ENCODE results near the gene MLPH. TPM values are rescaled to one million over a fixed set of nuclear protein-coding genes. Genes with fewer than 3 reads are reported as not detected.
A peak's percentile ranks its signal among the peaks of the same experiment; 100 is the strongest.

The MLPH gene
- total and polyA plus RNA-seq, 5 donors, result 57.8 to 189 (median 138) TPM

- WGBS, result 88% methylated on average over 1 of the region's 1 CpG
- peaks cover 7% of the 10 kb centered on the region for H3K4me1 ChIP-seq (ENCODE audit: control insufficient read depth, insufficient read depth, low read length)
- H3K27me3 ChIP-seq (ENCODE audit: control insufficient read depth, insufficient read depth), result no peaks in the 10 kb centered on the region
- no peak overlapping the region for H3K4me3 ChIP-seq (ENCODE audit: low read length)
- H3K9me3 ChIP-seq (ENCODE audit: control insufficient read depth, low read length), result no peaks in the 10 kb centered on the region
- DNase-seq (no peak), ATAC-seq (no peak)
- H3K27ac ChIP-seq (ENCODE audit: low read length), result no peak overlapping the region
- intact Hi-C loops (cut with DNase I), result loop anchor here in 3 of 4 donors (2.0 to 10.0 kb wide), 3 partner anchors 61 to 233 kb away; no protein-coding TSS in a partner anchor
Observed at GRCh38 chr2:237511433-237511832, 24.4 kb downstream of the MLPH start.

GRCh38 chr2:237511885-237512405 lies 24.9 kb downstream of the MLPH start:
- no peaks in the 10 kb centered on the region for H3K27me3 ChIP-seq (ENCODE audit: control insufficient read depth, insufficient read depth)
- no peaks in the 10 kb centered on the region for H3K9me3 ChIP-seq (ENCODE audit: control insufficient read depth, low read length)
- ATAC-seq (no peak), DNase-seq (no peak)
- intact Hi-C loops (cut with DNase I), result loop anchor here in 3 of 4 donors (2.0 to 10.0 kb wide), 3 partner anchors 60 to 233 kb away; no protein-coding TSS in a partner anchor
- no peak overlapping the region for H3K4me3 ChIP-seq (ENCODE audit: low read length)
- WGBS, result 92% methylated on average over 17 of the region's 17 CpGs
- H3K27ac ChIP-seq (ENCODE audit: low read length), result no peak overlapping the region
- H3K4me1 ChIP-seq (ENCODE audit: control insufficient read depth, insufficient read depth, low read length), result peaks cover 7% of the 10 kb centered on the region

GRCh38 chr2:237512774-237513466 lies 25.9 kb downstream of the MLPH start:
- Histone ChIP-seq H3K4me1 (ENCODE audit: control insufficient read depth, insufficient read depth, low read length) (peaks cover 7% of the 10 kb centered on the region), H3K27me3 (ENCODE audit: control insufficient read depth, insufficient read depth) (no peaks in the 10 kb centered on the region), H3K9me3 (ENCODE audit: control insufficient read depth, low read length) (no peaks in the 10 kb centered on the region), H3K27ac (ENCODE audit: low read length) (peak overlapping the region; percentile 22), H3K4me3 (ENCODE audit: low read length) (no peak overlapping the region)
- 28% methylated on average over 14 of the region's 14 CpGs for WGBS
- ATAC-seq (peak; percentile 47 to 74), DNase-seq (peak; percentile 86 to 94 (median 92))
- intact Hi-C loops (cut with DNase I), result loop anchor here in 3 of 4 donors (5.0 to 10.0 kb wide), 2 partner anchors 59 to 232 kb away; no protein-coding TSS in a partner anchor

- H3K9me3 ChIP-seq (ENCODE audit: control insufficient read depth, low read length), result no peaks in the 10 kb centered on the region
- no peak for DNase-seq
- no peaks in the 10 kb centered on the region for H3K27me3 ChIP-seq (ENCODE audit: control insufficient read depth, insufficient read depth)
- H3K4me3 ChIP-seq (ENCODE audit: low read length), result no peak overlapping the region
- intact Hi-C loops (cut with DNase I), result loop anchor here in 3 of 4 donors (2.0 to 10.0 kb wide), 3 partner anchors 57 to 231 kb away; no protein-coding TSS in a partner anchor
- no peak for ATAC-seq
- peaks cover 7% of the 10 kb centered on the region for H3K4me1 ChIP-seq (ENCODE audit: control insufficient read depth, insufficient read depth, low read length)
- peak overlapping the region; percentile 80 for H3K27ac ChIP-seq (ENCODE audit: low read length)
- WGBS, result 68% methylated on average over 9 of the region's 9 CpGs
Observed at GRCh38 chr2:237513693-237514092, 26.6 kb downstream of the MLPH start.

GRCh38 chr2:237514474-237515130 lies 27.6 kb downstream of the MLPH start:
- Histone ChIP-seq H3K4me3 (ENCODE audit: low read length) (no peak overlapping the region), H3K27ac (ENCODE audit: low read length) (peak overlapping the region; percentile 75), H3K4me1 (ENCODE audit: control insufficient read depth, insufficient read depth, low read length) (peaks cover 2% of the 10 kb centered on the region), H3K9me3 (ENCODE audit: control insufficient read depth, low read length) (no peaks in the 10 kb centered on the region), H3K27me3 (ENCODE audit: control insufficient read depth, insufficient read depth) (no peaks in the 10 kb centered on the region)
- WGBS, result 60% methylated on average over 6 of the region's 6 CpGs
- ATAC-seq (peak in 1 of 2 donors; percentile 36), DNase-seq (no peak)
- intact Hi-C loops (cut with DNase I), result loop anchor here in 3 of 4 donors (2.0 to 10.0 kb wide), 3 partner anchors 56 to 230 kb away; no protein-coding TSS in a partner anchor

GRCh38 chr2:237515166-237515565 lies 28.1 kb downstream of the MLPH start:
- Histone ChIP-seq H3K9me3 (ENCODE audit: control insufficient read depth, low read length) (no peaks in the 10 kb centered on the region), H3K27ac (ENCODE audit: low read length) (peak overlapping the region; percentile 75), H3K27me3 (ENCODE audit: control insufficient read depth, insufficient read depth) (no peaks in the 10 kb centered on the region), H3K4me3 (ENCODE audit: low read length) (no peak overlapping the region), H3K4me1 (ENCODE audit: control insufficient read depth, insufficient read depth, low read length) (peaks cover 2% of the 10 kb centered on the region)
- WGBS, result 79% methylated on average over 16 of the region's 16 CpGs
- intact Hi-C loops (cut with DNase I), result loop anchor here in 2 of 4 donors (2.0 to 10.0 kb wide), 2 partner anchors 56 to 230 kb away; no protein-coding TSS in a partner anchor
- peak in 1 of 2 donors; percentile 6 for ATAC-seq
- DNase-seq, result no peak

- ATAC-seq, result no peak
- DNase-seq, result no peak
- no peaks in the 10 kb centered on the region for H3K27me3 ChIP-seq (ENCODE audit: control insufficient read depth, insufficient read depth)
- no peak overlapping the region for H3K27ac ChIP-seq (ENCODE audit: low read length)
- WGBS, result 82% methylated on average over 6 of the region's 6 CpGs
- H3K4me3 ChIP-seq (ENCODE audit: low read length), result no peak overlapping the region
- peaks cover 2% of the 10 kb centered on the region for H3K4me1 ChIP-seq (ENCODE audit: control insufficient read depth, insufficient read depth, low read length)
- H3K9me3 ChIP-seq (ENCODE audit: control insufficient read depth, low read length), result no peaks in the 10 kb centered on the region
- intact Hi-C loops (cut with DNase I), result loop anchor here in 2 of 4 donors (2.0 to 10.0 kb wide), 2 partner anchors 55 to 229 kb away; no protein-coding TSS in a partner anchor
Observed at GRCh38 chr2:237515621-237516275, 28.7 kb downstream of the MLPH start.

- DNase-seq (no peak), ATAC-seq (no peak)
- no peak overlapping the region for H3K4me3 ChIP-seq (ENCODE audit: low read length)
- H3K27ac ChIP-seq (ENCODE audit: low read length), result no peak overlapping the region
- no peaks in the 10 kb centered on the region for H3K9me3 ChIP-seq (ENCODE audit: control insufficient read depth, low read length)
- H3K4me1 ChIP-seq (ENCODE audit: control insufficient read depth, insufficient read depth, low read length), result peaks cover 2% of the 10 kb centered on the region
- 94% methylated on average over 4 of the region's 4 CpGs for WGBS
- intact Hi-C loops (cut with DNase I), result loop anchor here in 2 of 4 donors (10.0 kb wide), 1 partner anchor 228 kb away; no protein-coding TSS in a partner anchor
- no peaks in the 10 kb centered on the region for H3K27me3 ChIP-seq (ENCODE audit: control insufficient read depth, insufficient read depth)
Observed at GRCh38 chr2:237517163-237517562, 30.1 kb downstream of the MLPH start.

- WGBS, result 77% methylated on average over 1 of the region's 1 CpG
- DNase-seq (no peak), ATAC-seq (no peak)
- Histone ChIP-seq H3K27ac (ENCODE audit: low read length) (no peak overlapping the region), H3K4me3 (ENCODE audit: low read length) (no peak overlapping the region), H3K9me3 (ENCODE audit: control insufficient read depth, low read length) (no peaks in the 10 kb centered on the region), H3K4me1 (ENCODE audit: control insufficient read depth, insufficient read depth, low read length) (peaks cover 2% of the 10 kb centered on the region), H3K27me3 (ENCODE audit: control insufficient read depth, insufficient read depth) (no peaks in the 10 kb centered on the region)
- intact Hi-C loops (cut with DNase I), result loop anchor here in 2 of 4 donors (10.0 kb wide), 1 partner anchor 227 kb away; no protein-coding TSS in a partner anchor
Observed at GRCh38 chr2:237517990-237518389, 30.9 kb downstream of the MLPH start.

- Histone ChIP-seq H3K4me3 (ENCODE audit: low read length) (no peak overlapping the region), H3K4me1 (ENCODE audit: control insufficient read depth, insufficient read depth, low read length) (peaks cover 2% of the 10 kb centered on the region), H3K27ac (ENCODE audit: low read length) (no peak overlapping the region), H3K27me3 (ENCODE audit: control insufficient read depth, insufficient read depth) (no peaks in the 10 kb centered on the region), H3K9me3 (ENCODE audit: control insufficient read depth, low read length) (no peaks in the 10 kb centered on the region)
- WGBS, result 79% methylated on average over 14 of the region's 14 CpGs
- intact Hi-C loops (cut with DNase I), result loop anchor here in 3 of 4 donors (2.0 to 10.0 kb wide), 2 partner anchors 41 to 225 kb away; no protein-coding TSS in a partner anchor
- DNase-seq (no peak), ATAC-seq (no peak)
Observed at GRCh38 chr2:237519506-237520245, 32.6 kb downstream of the MLPH start.

Data from right cardiac atrium (tissue), 5 donors.